ENCODE measurements around the gene DIAPH2.

DNA sequence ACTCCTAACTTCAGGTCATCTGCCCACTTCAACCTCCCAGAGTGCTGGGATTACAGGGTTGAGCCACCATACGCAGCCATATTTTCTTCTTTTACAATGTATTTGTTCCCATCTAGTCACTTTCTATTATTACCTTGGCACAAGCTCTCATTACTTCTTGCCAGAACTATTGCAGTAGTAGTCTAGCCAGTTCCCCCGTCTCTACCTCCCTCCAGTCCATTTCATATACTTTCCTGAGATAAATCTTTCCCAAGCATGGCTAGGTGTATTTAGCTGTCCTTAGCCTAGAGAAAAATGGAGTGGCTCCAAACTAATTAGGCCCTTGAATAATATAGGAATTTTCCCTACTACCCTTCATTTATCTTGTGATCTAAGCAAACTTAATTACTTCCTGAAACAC lies 611.3 kb downstream of the DIAPH2 start:
- TF ChIP-seq POLR2A (IDR thresholded peaks at IDR 0.05), result no peak
- TF ChIP-seq, protein P1, sequence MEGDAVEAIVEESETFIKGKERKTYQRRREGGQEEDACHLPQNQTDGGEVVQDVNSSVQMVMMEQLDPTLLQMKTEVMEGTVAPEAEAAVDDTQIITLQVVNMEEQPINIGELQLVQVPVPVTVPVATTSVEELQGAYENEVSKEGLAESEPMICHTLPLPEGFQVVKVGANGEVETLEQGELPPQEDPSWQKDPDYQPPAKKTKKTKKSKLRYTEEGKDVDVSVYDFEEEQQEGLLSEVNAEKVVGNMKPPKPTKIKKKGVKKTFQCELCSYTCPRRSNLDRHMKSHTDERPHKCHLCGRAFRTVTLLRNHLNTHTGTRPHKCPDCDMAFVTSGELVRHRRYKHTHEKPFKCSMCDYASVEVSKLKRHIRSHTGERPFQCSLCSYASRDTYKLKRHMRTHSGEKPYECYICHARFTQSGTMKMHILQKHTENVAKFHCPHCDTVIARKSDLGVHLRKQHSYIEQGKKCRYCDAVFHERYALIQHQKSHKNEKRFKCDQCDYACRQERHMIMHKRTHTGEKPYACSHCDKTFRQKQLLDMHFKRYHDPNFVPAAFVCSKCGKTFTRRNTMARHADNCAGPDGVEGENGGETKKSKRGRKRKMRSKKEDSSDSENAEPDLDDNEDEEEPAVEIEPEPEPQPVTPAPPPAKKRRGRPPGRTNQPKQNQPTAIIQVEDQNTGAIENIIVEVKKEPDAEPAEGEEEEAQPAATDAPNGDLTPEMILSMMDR (IDR thresholded peaks at IDR 0.05 in 8 of 11, conservative IDR thresholded peaks at IDR 0.05 in 3 of 11), result no peak

Measured in spleen (tissue), 7 donors.